ENCODE measurements around the gene ZNRD2. TPM values are rescaled to one million over a fixed set of nuclear protein-coding genes. Genes with fewer than 3 reads are reported as not detected.

Gene ZNRD2
- total RNA-seq, 4 donors from 2014 or later: 33.2 to 48.0 (median 40.0) TPM

DNA sequence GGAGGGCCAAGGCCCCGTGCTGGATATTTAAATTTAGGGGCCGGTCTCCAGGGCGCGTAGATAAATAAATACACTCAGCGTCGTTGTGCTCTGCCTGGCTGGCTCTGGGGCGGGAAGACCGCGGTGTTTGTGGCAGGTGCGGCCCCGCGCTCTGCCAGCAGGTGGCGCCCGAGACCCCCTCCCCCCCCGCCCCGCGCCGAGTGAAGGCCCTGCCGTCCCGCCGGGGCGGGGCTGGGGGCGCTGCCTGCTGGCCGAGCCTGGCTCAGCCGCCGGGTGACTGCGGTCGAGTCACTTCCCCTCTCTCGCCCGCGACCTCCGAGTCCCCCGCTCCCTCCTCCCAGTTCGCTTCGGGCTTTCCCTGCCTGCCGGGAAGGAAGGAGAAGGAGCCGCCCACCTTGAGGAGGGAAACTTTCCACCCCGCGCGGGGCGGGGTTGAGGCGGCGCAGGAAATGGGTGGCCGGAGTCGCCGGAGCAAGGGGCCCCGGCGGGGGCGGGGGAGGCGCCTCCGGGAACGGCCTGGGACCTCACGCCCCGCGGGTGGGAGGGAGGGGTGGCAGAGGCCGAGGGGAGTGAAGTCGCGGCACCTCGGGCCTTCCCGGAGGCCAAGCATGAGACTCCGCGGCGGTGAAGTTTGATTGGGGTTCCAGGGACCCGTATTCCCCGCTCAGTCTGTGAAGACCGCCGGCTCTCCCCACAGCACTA, 4.0 kb downstream of the ZNRD2 start:
- H3K27ac ChIP-seq: peak overlapping the region; percentile 96 to 99 (median 98)
- TF ChIP-seq, protein P1, sequence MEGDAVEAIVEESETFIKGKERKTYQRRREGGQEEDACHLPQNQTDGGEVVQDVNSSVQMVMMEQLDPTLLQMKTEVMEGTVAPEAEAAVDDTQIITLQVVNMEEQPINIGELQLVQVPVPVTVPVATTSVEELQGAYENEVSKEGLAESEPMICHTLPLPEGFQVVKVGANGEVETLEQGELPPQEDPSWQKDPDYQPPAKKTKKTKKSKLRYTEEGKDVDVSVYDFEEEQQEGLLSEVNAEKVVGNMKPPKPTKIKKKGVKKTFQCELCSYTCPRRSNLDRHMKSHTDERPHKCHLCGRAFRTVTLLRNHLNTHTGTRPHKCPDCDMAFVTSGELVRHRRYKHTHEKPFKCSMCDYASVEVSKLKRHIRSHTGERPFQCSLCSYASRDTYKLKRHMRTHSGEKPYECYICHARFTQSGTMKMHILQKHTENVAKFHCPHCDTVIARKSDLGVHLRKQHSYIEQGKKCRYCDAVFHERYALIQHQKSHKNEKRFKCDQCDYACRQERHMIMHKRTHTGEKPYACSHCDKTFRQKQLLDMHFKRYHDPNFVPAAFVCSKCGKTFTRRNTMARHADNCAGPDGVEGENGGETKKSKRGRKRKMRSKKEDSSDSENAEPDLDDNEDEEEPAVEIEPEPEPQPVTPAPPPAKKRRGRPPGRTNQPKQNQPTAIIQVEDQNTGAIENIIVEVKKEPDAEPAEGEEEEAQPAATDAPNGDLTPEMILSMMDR (IDR thresholded peaks at IDR 0.05): peak; percentile 94 to 99 (median 96)
- TF ChIP-seq POLR2A (IDR thresholded peaks at IDR 0.05): peak in 1 of 4 donors; percentile 40
- WGBS, 2 donors: 0 to 2% methylated on average over 4 to 12 of the region's 67 CpGs
- peak; percentile 70 for DNase-seq
- peaks cover 48 to 86% (median 67%) of the 10 kb centered on the region in 3 donors for H3K4me1 ChIP-seq
- no peaks in the 10 kb centered on the region for H3K9me3 ChIP-seq
- H3K27me3 ChIP-seq: no peaks in the 10 kb centered on the region
- H3K4me3 ChIP-seq: peak overlapping the region; percentile 80 to 92 (median 84)
- H3K36me3 ChIP-seq: peaks cover 0 to 16% (median 3%) of the 10 kb centered on the region in 3 donors
- intact Hi-C loops (cut with DNase I): loop anchor here (5.0 kb wide), 1 partner anchor 37 kb away; no protein-coding TSS in a partner anchor

DNA sequence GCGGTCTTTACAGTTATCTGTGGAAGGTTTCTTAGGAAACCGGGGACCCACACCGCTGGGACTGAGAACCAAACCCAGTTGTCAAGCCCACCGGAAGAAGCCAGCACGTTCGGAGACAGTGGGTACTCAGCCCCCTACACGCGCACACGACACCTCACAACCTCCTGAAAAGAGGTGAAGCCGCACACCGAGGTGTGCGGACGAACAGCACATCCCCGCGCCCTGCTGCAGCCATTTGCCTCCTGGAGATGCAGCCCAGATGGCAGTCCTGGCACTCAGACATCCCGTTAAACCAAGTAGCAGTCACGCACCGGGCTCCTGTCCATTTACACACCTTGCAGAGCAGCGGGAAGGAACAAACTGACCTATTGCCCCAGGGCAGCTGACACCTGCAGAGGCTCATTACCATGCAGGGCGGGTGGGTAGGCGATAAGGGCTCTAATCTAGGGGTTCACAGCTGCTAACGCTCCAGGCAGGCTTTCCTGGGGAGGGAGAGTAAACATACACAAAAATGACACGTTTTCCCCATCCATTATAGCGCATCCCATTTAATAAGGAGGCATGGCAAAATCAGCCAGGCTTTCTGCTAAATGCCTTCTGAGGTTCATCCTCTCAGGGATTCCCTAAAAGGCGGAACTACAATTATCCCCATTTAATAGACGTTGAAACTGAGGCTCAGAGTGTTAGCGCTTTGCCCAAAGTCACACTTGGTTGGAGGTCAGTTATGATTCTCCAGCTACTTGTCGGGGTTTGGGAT, 4.7 kb downstream of the ZNRD2 start:
- Histone ChIP-seq H3K4me1 (peaks cover 48 to 86% (median 63%) of the 10 kb centered on the region in 3 donors), H3K4me3 (peak overlapping the region; percentile 80 to 92 (median 84)), H3K36me3 (peaks cover 6 to 23% (median 6%) of the 10 kb centered on the region in 3 donors), H3K27me3 (no peaks in the 10 kb centered on the region), H3K27ac (peak overlapping the region; percentile 96 to 99 (median 98)), H3K9me3 (no peaks in the 10 kb centered on the region)
- WGBS, 2 donors: 9 to 18% methylated on average over 3 to 11 of the region's 28 CpGs
- TF ChIP-seq, protein P1 (IDR thresholded peaks at IDR 0.05): no peak
- TF ChIP-seq POLR2A (IDR thresholded peaks at IDR 0.05): no peak
- no peak for DNase-seq
- intact Hi-C loops (cut with DNase I): loop anchor here (5.0 kb wide), 1 partner anchor 38 kb away; no protein-coding TSS in a partner anchor

DNA sequence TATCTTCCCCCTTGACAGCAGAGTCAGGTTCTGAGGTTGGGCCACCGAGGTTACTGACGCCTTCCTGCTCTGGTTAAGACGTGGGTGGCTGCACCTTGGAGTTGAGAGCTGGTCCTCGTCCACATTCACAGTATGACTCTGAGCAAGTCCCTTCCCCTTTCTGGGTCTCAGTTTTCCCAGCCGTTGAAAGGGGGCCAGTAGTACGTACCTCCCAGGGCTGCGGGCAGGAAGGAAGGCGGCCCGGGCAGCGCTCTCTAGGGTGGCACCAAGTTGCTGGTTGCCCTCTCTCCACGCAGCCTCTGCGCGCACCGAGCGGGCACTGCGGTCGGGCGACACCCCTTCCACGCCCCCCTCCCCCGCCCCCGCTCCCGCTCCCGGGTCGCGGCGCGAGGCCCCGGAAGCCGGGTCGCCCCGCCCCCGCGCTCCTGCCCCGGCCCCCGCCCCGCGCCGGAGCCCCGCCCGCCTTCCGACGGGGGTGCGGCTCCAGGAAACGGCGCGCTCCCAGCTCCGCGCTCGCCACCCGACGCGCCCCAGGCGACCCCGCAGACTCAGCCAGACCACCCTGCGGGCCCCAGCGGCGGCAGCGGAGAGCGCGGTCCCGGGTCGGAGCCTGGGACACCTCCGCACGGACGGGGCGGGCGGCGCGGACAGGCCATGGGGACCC, 5.4 kb downstream of the ZNRD2 start, which contains the start of gene EHBP1L1:
TSS of gene EHBP1L1 (plus strand) at position 486 of the 664 bp plus-strand sequence. CDS start 250 bp downstream, outside the sequence.
- Histone ChIP-seq H3K27ac (peak within 1 kb of the TSS; percentile 96 to 99 (median 98)), H3K27me3 (no peaks in the 10 kb centered on the region), H3K4me1 (peaks cover 48 to 90% (median 62%) of the 10 kb centered on the region in 3 donors), H3K4me3 (peak within 1 kb of the TSS; percentile 80 to 92 (median 84)), H3K9me3 (no peaks in the 10 kb centered on the region), H3K36me3 (peaks cover 13 to 30% (median 13%) of the 10 kb centered on the region in 3 donors)
- WGBS, 2 donors: 6% methylated on average over 5 of the region's 69 CpGs; no CpG with 5 or more reads in 1 of the 2 donors
- no peak for DNase-seq
- TF ChIP-seq, protein P1 (IDR thresholded peaks at IDR 0.05): no peak
- peak in 1 of 4 donors; percentile 65 for TF ChIP-seq POLR2A (IDR thresholded peaks at IDR 0.05)
- intact Hi-C loops (cut with DNase I): no loop called here

DNA sequence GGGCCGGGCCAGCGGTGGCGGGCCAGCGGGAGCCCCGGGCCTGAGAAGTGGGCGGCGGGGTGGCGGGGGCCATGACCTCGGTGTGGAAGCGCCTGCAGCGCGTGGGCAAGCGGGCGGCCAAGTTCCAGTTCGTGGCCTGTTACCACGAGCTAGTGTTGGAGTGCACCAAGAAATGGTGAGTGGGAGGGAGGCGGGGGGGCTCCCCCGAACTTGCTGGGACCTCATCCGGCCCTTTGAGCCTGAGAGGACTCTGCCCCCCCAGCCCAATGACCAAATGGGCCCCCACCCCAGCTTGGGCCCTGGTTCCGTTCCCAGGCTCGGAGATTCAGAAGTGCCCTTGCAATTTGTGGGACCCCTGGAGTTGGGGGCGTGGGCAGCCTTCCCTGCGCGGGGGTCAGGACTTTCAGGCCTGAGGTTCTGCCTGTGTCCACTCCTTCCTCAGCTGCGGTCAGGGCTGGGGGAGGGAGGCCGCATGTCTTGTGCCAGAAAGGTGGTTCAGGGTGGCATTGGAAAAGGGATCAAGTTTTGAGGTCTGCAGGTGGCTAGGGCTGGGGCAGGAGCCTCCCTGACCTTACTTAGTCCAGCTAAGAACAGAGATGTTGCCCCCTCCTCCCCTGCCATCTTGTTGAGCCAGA, 6.1 kb downstream of the ZNRD2 start:
- TF ChIP-seq POLR2A (IDR thresholded peaks at IDR 0.05): no peak
- TF ChIP-seq, protein P1 (IDR thresholded peaks at IDR 0.05): no peak
- Histone ChIP-seq H3K4me3 (peak overlapping the region; percentile 80 to 92 (median 84)), H3K4me1 (peaks cover 42 to 85% (median 55%) of the 10 kb centered on the region in 3 donors), H3K27ac (peak overlapping the region; percentile 96 to 99 (median 98)), H3K27me3 (no peaks in the 10 kb centered on the region), H3K36me3 (peaks cover 18 to 37% (median 20%) of the 10 kb centered on the region in 3 donors), H3K9me3 (no peaks in the 10 kb centered on the region)
- intact Hi-C loops (cut with DNase I): no loop called here
- no peak for DNase-seq
- 0% methylated on average over 2 of the region's 26 CpGs; no CpG with 5 or more reads in 1 of the 2 donors for WGBS, 2 donors
